Prostate gland (tissue), 2 donors: ENCODE data around the gene ABHD5. TPM values are rescaled to one million over a fixed set of nuclear protein-coding genes. Genes with fewer than 3 reads are reported as not detected.

Experiments
- DNase-seq: peaks from one replicate; pipeline ENCODE4 v3.0.0-alpha.2; 2019; ENCODE audit warnings: low spot score
- H3K27ac ChIP-seq, 2 donors: fragments of 200-600 bp; sonication (generic); 2 replicates each; pipeline ENCODE4 v1.5.1; 2017 to 2019
- H3K27me3 ChIP-seq: fragments of 200-600 bp; sonication (generic); replicated peaks from 2 replicates; pipeline ENCODE4 v1.5.1; 2019; ENCODE audit not compliant: insufficient read depth
- H3K36me3 ChIP-seq, 2 donors: fragments of 200-600 bp; sonication (generic); 1 replicate in 1 of 2; 2 replicates in 1 of 2; pipeline versions ENCODE4 v1.5.1 to v1.8.1; 2017 to 2019
- H3K4me1 ChIP-seq: fragments of 200-600 bp; sonication (generic); replicated peaks from 2 replicates; pipeline ENCODE4 v1.5.1; 2019
- H3K4me3 ChIP-seq, 2 donors: fragments of 200-600 bp; sonication (generic); 2 replicates each; pipeline ENCODE4 v1.5.1; 2017 to 2019
- H3K9me3 ChIP-seq: fragments of 200-600 bp; sonication (generic); 2 replicates; pipeline ENCODE4 v1.5.1; 2017
- CTCF ChIP-seq, 4 experiments: fragments of 200-600 bp in 2 of 4; fragments of 450-650 bp in 2 of 4; sonication (generic) in 2 of 4; IDR thresholded peaks; 1 replicate in 3 of 4; 2 replicates in 1 of 4; pipeline ENCODE4 v1.5.1; 2016 to 2019; ENCODE audit warnings: antibody characterized with exemption in 4 of 4, mild to moderate bottlenecking in 2 of 4, moderate library complexity in 2 of 4
- POLR2A ChIP-seq: fragments of 450-650 bp; IDR thresholded peaks from one replicate; pipeline ENCODE4 v1.6.1; 2016; ENCODE audit warnings: antibody characterized with exemption, mild to moderate bottlenecking
- POLR2AphosphoS5 ChIP-seq: sonication (generic); formaldehyde crosslinking; IDR thresholded peaks from one replicate; pipeline ENCODE4 v1.6.1; 2017; ENCODE audit warnings: antibody characterized with exemption
- WGBS: methylation state at CpG from one replicate; pipeline ENCODE4 v1.1.5; 2018; 5-methylcytosine and 5-hydroxymethylcytosine counted together
- intact Hi-C: fragments of 100-400 bp; cut with DNase I; formaldehyde crosslinking; loops from one replicate; pipeline ENCODE4 v1.14.2; 2022
- total RNA-seq, 2 donors: library from RNA; depleted of rRNA; stranded (reverse); fragments of >200 nt; gene quantifications; one replicate each; pipeline ENCODE4 v1.1.0, GENCODE V29; 2016

Gene ABHD5
- total RNA-seq, 2 donors from 2014 or later, result 10.7 to 20.6 TPM

GRCh38 chr3:43774799-43775198 is 84.1 kb downstream of the ABHD5 start:
- Histone ChIP-seq H3K27ac (no peak overlapping the region), H3K27me3 (no peaks in the 10 kb centered on the region), H3K36me3 (no peaks in the 10 kb centered on the region), H3K9me3 (no peaks in the 10 kb centered on the region), H3K4me1 (no peaks in the 10 kb centered on the region), H3K4me3 (no peak overlapping the region)
- no peak for TF ChIP-seq POLR2A
- no peak for TF ChIP-seq POLR2AphosphoS5
- no peak for TF ChIP-seq CTCF (IDR thresholded peaks at IDR 0.05)
- DNase-seq, result no peak
- intact Hi-C loops, result no loop called here
- 81% methylated on average over 4 of the region's 4 CpGs for WGBS

- TF ChIP-seq POLR2AphosphoS5 (no peak), POLR2A (no peak), CTCF (IDR thresholded peaks at IDR 0.05) (no peak)
- Histone ChIP-seq H3K4me1 (no peaks in the 10 kb centered on the region), H3K9me3 (no peaks in the 10 kb centered on the region), H3K4me3 (no peak overlapping the region), H3K36me3 (no peaks in the 10 kb centered on the region), H3K27ac (no peak overlapping the region), H3K27me3 (no peaks in the 10 kb centered on the region)
- WGBS, result 100% methylated on average over 3 of the region's 3 CpGs
- DNase-seq, result no peak
- intact Hi-C loops, result no loop called here
Measured at GRCh38 chr3:43776101-43776500, 85.4 kb downstream of the ABHD5 start.

- TF ChIP-seq POLR2AphosphoS5 (no peak), CTCF (IDR thresholded peaks at IDR 0.05) (no peak), POLR2A (no peak)
- DNase-seq, result no peak
- intact Hi-C loops, result no loop called here
- no peaks in the 10 kb centered on the region for H3K4me1 ChIP-seq
- H3K27me3 ChIP-seq, result no peaks in the 10 kb centered on the region
- H3K36me3 ChIP-seq, result no peaks in the 10 kb centered on the region
- H3K27ac ChIP-seq, result no peak overlapping the region
- 80% methylated on average over 3 of the region's 3 CpGs for WGBS
- no peak overlapping the region for H3K4me3 ChIP-seq
- no peaks in the 10 kb centered on the region for H3K9me3 ChIP-seq
Measured at GRCh38 chr3:43779850-43780249, 89.1 kb downstream of the ABHD5 start.

GRCh38 chr3:43782541-43782940 is 91.8 kb downstream of the ABHD5 start:
- WGBS, result 75% methylated on average over 2 of the region's 2 CpGs
- no peak overlapping the region for H3K4me3 ChIP-seq

More at GRCh38 chr3:43782541-43782940, 91.8 kb downstream of the ABHD5 start:
- Histone ChIP-seq H3K27me3 (no peaks in the 10 kb centered on the region), H3K9me3 (no peaks in the 10 kb centered on the region), H3K4me1 (no peaks in the 10 kb centered on the region), H3K36me3 (no peaks in the 10 kb centered on the region), H3K27ac (no peak overlapping the region)
- DNase-seq, result no peak
- TF ChIP-seq POLR2AphosphoS5 (no peak), CTCF (IDR thresholded peaks at IDR 0.05) (no peak), POLR2A (no peak)
- intact Hi-C loops, result no loop called here

Other genes with a start within 250 kb of the ABHD5 start
- 10 to 100 TPM; 12.4 to 17.7 TPM for gene ANO10, start 68.9 kb upstream of the ABHD5 start, total RNA-seq